ENCODE results near the gene ISCU.

Gene ISCU

DNA sequence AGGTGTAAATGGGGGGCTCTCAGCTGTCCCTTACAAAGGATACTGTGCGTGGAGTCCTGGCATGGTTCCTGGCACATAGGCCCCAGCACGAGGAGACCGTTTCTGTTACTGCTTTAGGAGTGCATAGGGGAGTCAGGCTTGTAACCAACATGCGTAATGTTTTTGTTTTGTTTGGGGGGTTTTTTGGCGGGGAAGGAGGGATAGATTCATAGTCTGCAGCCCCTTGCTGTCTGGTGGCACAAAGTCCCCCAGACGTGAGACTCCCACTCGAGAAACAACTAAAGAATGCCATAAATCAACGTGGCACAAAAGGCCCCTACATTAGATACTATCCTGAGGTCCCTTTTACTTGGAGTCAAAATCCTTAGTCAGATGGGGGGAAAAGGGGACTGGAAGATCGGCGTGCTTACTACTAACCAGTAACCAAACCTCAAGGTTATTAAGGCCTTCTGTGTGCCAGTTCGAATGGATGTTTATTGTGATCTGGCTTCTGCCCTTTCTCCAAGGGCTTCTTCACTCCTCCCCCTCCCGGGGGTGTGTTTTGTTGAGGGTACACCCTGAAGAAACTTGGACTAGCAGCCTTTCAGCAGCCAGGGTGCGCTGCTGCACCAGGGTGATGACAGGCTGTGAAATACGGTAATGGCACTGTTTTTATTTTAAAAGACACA is 874 bp downstream of the ISCU start:
- peaks cover 65 to 80% (median 75%) of the 10 kb centered on the region in 10 experiments for H3K4me1 ChIP-seq

DNA sequence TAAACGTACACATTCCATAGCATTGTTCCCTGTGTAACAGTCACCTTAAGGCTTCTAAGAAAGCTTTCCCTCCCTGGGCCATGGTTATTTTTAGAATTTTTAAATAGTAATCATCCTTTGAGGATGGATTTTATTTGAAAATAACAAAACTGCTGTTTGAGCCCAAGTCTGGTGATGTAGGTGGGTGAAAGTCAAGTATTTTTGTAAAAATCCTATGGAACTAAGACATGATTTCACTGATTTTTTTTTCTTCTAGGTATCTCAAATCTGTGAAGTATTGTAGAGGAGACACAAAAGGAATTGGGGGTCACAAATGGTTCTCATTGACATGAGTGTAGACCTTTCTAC is 1.4 kb downstream of the ISCU start:
- peak overlapping the region in 4 of 11 experiments; percentile 19 to 95 (median 86); a peak in 5 of 22 replicates for H3K27ac ChIP-seq

More for the DNA sequence above, 874 bp downstream of the ISCU start:
- Histone ChIP-seq H3K9me3 (replicated peaks in 1 of 11) (no peaks in the 10 kb centered on the region), H3K27me3 (no peaks in the 10 kb centered on the region), H3K36me3 (peaks cover 36 to 49% (median 41%) of the 10 kb centered on the region in 11 experiments), H3K27ac (peak overlapping the region; percentile 73 to 97 (median 87)), H3K4me2 (peak overlapping the region; percentile 94 to 99 (median 98)), H3K4me3 (peak overlapping the region; percentile 75 to 97 (median 92)), H4K20me1 (peaks cover 17 to 46% (median 23%) of the 10 kb centered on the region in 11 experiments; a peak in 21 of 22 replicates), H3K9ac (peak overlapping the region; percentile 88 to 97 (median 94))
- no peak for TF ChIP-seq Cebpa-rat (IDR thresholded peaks at IDR 0.05)

DNA sequence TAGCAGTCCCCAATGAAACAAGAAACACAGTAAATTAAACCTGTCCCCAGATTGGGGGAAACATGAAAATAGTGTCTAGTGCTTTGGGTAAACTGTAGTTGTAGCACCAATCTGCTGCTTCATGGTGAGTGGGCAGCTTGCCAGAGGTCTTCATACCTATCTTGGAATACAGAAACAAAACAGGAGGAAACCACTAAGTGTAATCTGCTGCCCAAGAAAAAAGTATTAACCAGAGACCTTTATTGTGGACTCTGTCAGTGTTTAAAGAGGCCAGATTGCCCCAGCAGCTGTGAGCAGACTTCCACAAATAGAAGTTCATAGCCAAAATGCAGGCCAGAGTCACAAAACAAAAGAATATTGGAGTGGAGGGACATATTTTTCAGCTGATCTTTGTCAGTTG is 2.3 kb downstream of the ISCU start:
- Histone ChIP-seq H3K4me2 (peak overlapping the region; percentile 94 to 99 (median 98)), H3K4me3 (no peak overlapping the region), H3K9ac (peak overlapping the region; percentile 14 to 90 (median 44); a peak in 16 of 22 replicates), H4K20me1 (peaks cover 3 to 36% (median 8%) of the 10 kb centered on the region in 11 experiments; a peak in 18 of 22 replicates), H3K9me3 (replicated peaks in 1 of 11) (no peaks in the 10 kb centered on the region), H3K36me3 (peaks cover 39 to 54% (median 48%) of the 10 kb centered on the region in 11 experiments; a peak in 21 of 22 replicates), H3K27ac (peak overlapping the region in 10 of 11 experiments; percentile 5 to 75 (median 60); a peak in 14 of 22 replicates), H3K27me3 (no peaks in the 10 kb centered on the region), H3K4me1 (peaks cover 64 to 80% (median 75%) of the 10 kb centered on the region in 10 experiments)
- TF ChIP-seq Cebpa-rat (IDR thresholded peaks at IDR 0.05): no peak

More for the DNA sequence above, 1.4 kb downstream of the ISCU start:
- Histone ChIP-seq H3K9me3 (replicated peaks in 1 of 11) (no peaks in the 10 kb centered on the region), H3K27me3 (no peaks in the 10 kb centered on the region), H3K36me3 (peaks cover 36 to 49% (median 44%) of the 10 kb centered on the region in 11 experiments; a peak in 21 of 22 replicates), H3K4me1 (peaks cover 65 to 80% (median 75%) of the 10 kb centered on the region in 10 experiments), H3K4me3 (peak overlapping the region in 9 of 10 experiments; percentile 75 to 97 (median 92); a peak in 10 of 20 replicates), H3K9ac (peak overlapping the region in 9 of 11 experiments; percentile 52 to 97 (median 91); a peak in 14 of 22 replicates), H4K20me1 (peaks cover 12 to 44% (median 18%) of the 10 kb centered on the region in 11 experiments; a peak in 19 of 22 replicates), H3K4me2 (peak overlapping the region; percentile 94 to 99 (median 98))
- no peak for TF ChIP-seq Cebpa-rat (IDR thresholded peaks at IDR 0.05)

DNA sequence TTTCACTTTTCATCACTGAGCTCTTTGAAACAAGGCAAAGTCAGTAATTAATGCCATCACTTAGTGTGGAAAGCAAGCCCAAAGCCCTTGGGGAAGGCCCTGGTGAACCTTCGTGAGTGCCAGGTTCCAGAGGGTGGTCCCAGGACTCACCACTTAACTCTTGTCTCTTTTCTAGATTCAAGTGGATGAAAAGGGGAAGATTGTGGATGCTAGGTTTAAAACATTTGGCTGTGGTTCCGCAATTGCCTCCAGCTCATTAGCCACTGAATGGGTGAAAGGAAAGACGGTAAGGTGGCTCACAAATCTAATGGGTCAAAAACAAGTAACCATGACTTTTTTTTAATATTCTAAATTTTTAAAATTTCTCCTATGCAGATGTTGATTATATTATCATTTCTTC is 2.8 kb downstream of the ISCU start:
- Histone ChIP-seq H3K27me3 (no peaks in the 10 kb centered on the region), H3K9me3 (replicated peaks in 1 of 11) (no peaks in the 10 kb centered on the region), H3K4me1 (peaks cover 60 to 80% (median 76%) of the 10 kb centered on the region in 10 experiments), H3K27ac (peak overlapping the region in 10 of 11 experiments; percentile 5 to 75 (median 64); a peak in 14 of 22 replicates), H4K20me1 (peaks cover 0 to 32% (median 4%) of the 10 kb centered on the region in 11 experiments; a peak in 12 of 22 replicates), H3K9ac (peak overlapping the region; percentile 14 to 90 (median 44); a peak in 16 of 22 replicates), H3K4me3 (no peak overlapping the region), H3K4me2 (peak overlapping the region; percentile 94 to 99 (median 98)), H3K36me3 (peaks cover 39 to 58% (median 51%) of the 10 kb centered on the region in 11 experiments; a peak in 21 of 22 replicates)
- no peak for TF ChIP-seq Cebpa-rat (IDR thresholded peaks at IDR 0.05)

DNA sequence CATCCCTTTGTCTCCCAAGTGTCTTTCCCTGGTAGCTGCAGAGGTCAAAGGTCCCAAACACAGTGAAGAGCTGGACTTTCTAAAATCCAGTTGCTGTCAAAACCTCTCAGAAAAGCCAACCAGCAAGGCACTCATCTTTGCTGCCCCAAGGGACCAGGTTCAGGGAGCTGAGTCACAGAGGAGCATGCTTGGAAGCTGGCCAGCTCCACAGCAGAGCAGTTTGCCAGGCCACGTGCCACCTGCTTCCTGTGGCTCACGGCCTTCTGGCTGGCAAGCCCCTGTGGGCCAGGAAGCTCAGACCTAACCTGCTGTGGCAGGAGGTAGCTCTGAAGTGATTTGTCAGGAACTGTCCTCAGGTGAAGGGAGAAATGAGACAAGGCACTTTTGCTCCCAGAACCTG is 3.6 kb downstream of the ISCU start:
- Histone ChIP-seq H3K9me3 (replicated peaks in 1 of 11) (no peaks in the 10 kb centered on the region), H3K4me2 (peak overlapping the region; percentile 76 to 99 (median 98)), H3K4me3 (peak overlapping the region in 2 of 10 experiments; percentile 9 to 33; a peak in 1 of 20 replicates), H3K9ac (peak overlapping the region; percentile 12 to 59 (median 54); a peak in 20 of 22 replicates), H4K20me1 (peaks cover 0 to 27% (median 0%) of the 10 kb centered on the region in 11 experiments; a peak in 4 of 22 replicates), H3K27me3 (no peaks in the 10 kb centered on the region), H3K27ac (peak overlapping the region; percentile 23 to 75 (median 63); a peak in 21 of 22 replicates), H3K36me3 (peaks cover 39 to 60% (median 52%) of the 10 kb centered on the region in 11 experiments; a peak in 21 of 22 replicates), H3K4me1 (peaks cover 65 to 88% (median 83%) of the 10 kb centered on the region in 10 experiments)
- TF ChIP-seq Cebpa-rat (IDR thresholded peaks at IDR 0.05): no peak

DNA sequence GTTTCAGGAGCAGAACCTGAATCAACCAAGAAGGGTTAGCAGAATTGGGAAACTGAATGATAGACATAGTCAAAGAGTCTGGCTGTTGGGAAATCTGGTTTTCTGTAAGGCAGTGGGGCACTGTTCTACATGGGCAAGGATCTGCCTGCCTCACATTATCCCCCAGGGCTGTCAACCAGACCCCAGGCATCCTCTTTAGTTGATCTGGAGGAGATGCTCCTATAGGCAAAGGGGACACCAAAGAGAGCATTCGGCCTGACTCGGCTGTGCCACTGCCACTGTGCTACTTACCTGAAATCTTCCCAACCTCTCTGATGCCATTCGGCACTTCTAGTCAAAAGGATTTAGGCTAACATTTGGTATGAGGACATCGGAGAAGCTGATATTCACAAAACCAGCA is 4.1 kb downstream of the ISCU start:
- Histone ChIP-seq H3K27me3 (no peaks in the 10 kb centered on the region), H3K27ac (peak overlapping the region; percentile 23 to 75 (median 63); a peak in 21 of 22 replicates), H3K9ac (peak overlapping the region; percentile 12 to 59 (median 54); a peak in 20 of 22 replicates), H3K4me2 (peak overlapping the region; percentile 76 to 99 (median 98)), H3K9me3 (replicated peaks in 1 of 11) (no peaks in the 10 kb centered on the region), H3K4me3 (no peak overlapping the region), H3K4me1 (peaks cover 70 to 92% (median 87%) of the 10 kb centered on the region in 10 experiments), H4K20me1 (peaks cover 0 to 27% (median 0%) of the 10 kb centered on the region in 11 experiments; a peak in 4 of 22 replicates), H3K36me3 (peaks cover 39 to 60% (median 52%) of the 10 kb centered on the region in 11 experiments; a peak in 21 of 22 replicates)
- TF ChIP-seq Cebpa-rat (IDR thresholded peaks at IDR 0.05): no peak

DNA sequence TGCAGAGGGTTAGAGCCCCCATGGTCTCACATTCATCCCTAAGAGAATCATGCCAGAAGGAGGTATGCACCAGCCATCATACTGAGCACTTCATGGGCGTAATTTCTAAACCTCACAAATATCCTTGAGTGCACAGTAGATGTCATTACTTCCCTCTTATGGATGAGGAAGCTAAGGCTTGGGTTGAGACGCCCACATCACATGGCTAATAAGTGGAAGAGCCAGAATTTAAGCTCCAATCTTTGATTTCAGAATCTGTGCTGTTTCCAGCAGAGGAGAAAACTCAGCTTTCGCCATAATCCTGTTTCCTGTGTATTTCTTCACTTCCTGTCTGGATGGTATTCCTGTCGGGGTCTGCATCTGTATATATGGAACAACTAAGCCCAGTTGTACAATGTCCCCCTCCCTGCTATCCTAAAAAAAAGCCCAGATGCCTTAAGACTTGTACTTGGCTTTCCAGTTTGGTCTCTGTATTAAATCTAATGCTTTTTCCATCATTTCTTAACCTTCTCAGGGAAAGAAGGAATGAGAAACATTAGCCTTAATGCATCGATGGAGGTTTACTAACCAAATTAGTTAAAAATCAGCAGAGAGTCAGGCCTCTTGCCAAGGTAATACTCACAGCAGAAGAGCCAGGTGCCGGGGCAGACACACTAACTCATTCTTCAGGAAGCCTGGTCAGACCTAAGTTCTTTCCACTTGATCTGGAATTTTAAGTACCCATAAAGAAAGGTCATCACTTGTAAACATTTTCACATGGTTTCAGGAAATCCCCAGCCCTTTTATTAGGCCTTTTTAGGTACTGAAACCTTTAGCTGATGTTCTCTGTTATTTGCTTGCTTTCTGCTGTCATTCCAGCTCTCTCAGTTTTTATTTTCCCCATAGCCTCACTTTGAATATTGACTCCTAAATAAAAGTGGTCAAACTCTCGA is 5.3 kb downstream of the ISCU start:
- Histone ChIP-seq H3K27me3 (no peaks in the 10 kb centered on the region), H3K9me3 (replicated peaks in 1 of 11) (no peaks in the 10 kb centered on the region), H3K36me3 (peaks cover 39 to 60% (median 52%) of the 10 kb centered on the region in 11 experiments; a peak in 21 of 22 replicates), H3K4me2 (peak overlapping the region; percentile 76 to 99 (median 98)), H4K20me1 (peaks cover 0 to 27% (median 0%) of the 10 kb centered on the region in 11 experiments; a peak in 4 of 22 replicates), H3K27ac (peak overlapping the region in 10 of 11 experiments; percentile 35 to 75 (median 64); a peak in 14 of 22 replicates), H3K4me1 (peaks cover 72 to 94% (median 87%) of the 10 kb centered on the region in 10 experiments), H3K9ac (peak overlapping the region; percentile 5 to 59 (median 51); a peak in 15 of 22 replicates), H3K4me3 (0 out of 20 replicates have a peak overlapping the region, but pooled peaks of 2 of the 10 experiments have one; percentile 0 to 21)
- TF ChIP-seq Cebpa-rat (IDR thresholded peaks at IDR 0.05): no peak
